SU-DHL-6 (cell line): ENCODE results near the gene STOML3.

ENCODE experiments used
- H2AFZ ChIP-seq: fragments of 200-600 bp; sonication (generic); 2 replicates; pipeline ENCODE4 v1.6.1; 2014; ENCODE audit warnings: low read depth, mild to moderate bottlenecking, moderate library complexity, mixed read lengths, antibody characterized with exemption, low read length; ENCODE audit not compliant: severe bottlenecking
- H3F3A ChIP-seq: fragments of 200-600 bp; shearing (Covaris generic); 2 replicates; pipeline ENCODE4 v1.6.0; 2016; ENCODE audit warnings: antibody characterized with exemption, mild to moderate bottlenecking; ENCODE audit not compliant: insufficient read depth
- H3K27ac ChIP-seq: fragments of 200-600 bp; sonication (generic); 2 replicates; pipeline ENCODE4 v1.5.1; 2016; ENCODE audit warnings: low read depth, mild to moderate bottlenecking, low read length, moderate library complexity, mixed read lengths
- H3K27me3 ChIP-seq: fragments of 200-600 bp; sonication (generic), shearing (Covaris generic); 2 replicates; pipeline ENCODE4 v1.6.0; 2014; ENCODE audit warnings: mild to moderate bottlenecking, low read length
- H3K36me3 ChIP-seq: fragments of 200-600 bp; sonication (generic); 2 replicates; pipeline ENCODE4 v1.6.1; 2014; ENCODE audit warnings: mild to moderate bottlenecking, low read length, mixed read lengths
- H3K4me2 ChIP-seq: fragments of 300-600, 200-600 bp; shearing (Covaris generic), sonication (generic); 2 replicates; pipeline ENCODE4 v1.6.0; 2014; ENCODE audit warnings: low read length, low read depth, mild to moderate bottlenecking; ENCODE audit not compliant: poor library complexity, severe bottlenecking
- H3K4me3 ChIP-seq: fragments of 200-600 bp; sonication (generic); 2 replicates; pipeline ENCODE4 v1.5.1; 2014; ENCODE audit warnings: antibody characterized with exemption, low read length, mild to moderate bottlenecking, mixed read lengths; ENCODE audit not compliant: insufficient read depth, poor library complexity, severe bottlenecking
- H3K79me2 ChIP-seq: fragments of 200-600 bp; sonication (generic); 2 replicates; pipeline ENCODE4 v1.6.1; 2014; ENCODE audit warnings: mild to moderate bottlenecking, low read length, moderate library complexity; ENCODE audit not compliant: insufficient read depth
- H3K9ac ChIP-seq: fragments of 200-600 bp; sonication (generic); 2 replicates; pipeline ENCODE4 v1.7.0; 2014; ENCODE audit warnings: mild to moderate bottlenecking, low read length
- H3K9me2 ChIP-seq: fragments of 200-600 bp; sonication (generic); replicated peaks from 2 replicates; pipeline ENCODE4 v1.6.1; 2014; ENCODE audit warnings: low read length; ENCODE audit not compliant: insufficient read depth
- H3K9me3 ChIP-seq: fragments of 200-600 bp; sonication (generic); 2 replicates; pipeline ENCODE4 v1.6.1; 2014; ENCODE audit warnings: low read length, mixed read lengths; ENCODE audit not compliant: insufficient read depth
- H4K20me1 ChIP-seq: fragments of 200-600 bp; sonication (generic); 2 replicates; pipeline ENCODE4 v1.6.1; 2014; ENCODE audit warnings: low read depth, mild to moderate bottlenecking, antibody characterized with exemption, low read length, moderate library complexity, mixed read lengths
- EZH2phosphoT487 ChIP-seq: fragments of 200-600 bp; sonication (generic), shearing (Covaris generic); conservative IDR thresholded peaks from 2 replicates; pipeline ENCODE4 v1.6.1; 2018; ENCODE audit warnings: mild to moderate bottlenecking, antibody characterized with exemption, low read length, moderate library complexity, mixed read lengths
- TF ChIP-seq, protein P1 (sequence below): fragments of 200-600 bp; sonication (generic); IDR thresholded peaks from one replicate; pipeline ENCODE4 v1.5.1; 2017; ENCODE audit warnings: antibody characterized with exemption, mild to moderate bottlenecking, low read length, moderate library complexity; ENCODE audit not compliant: insufficient read depth, poor library complexity, severe bottlenecking

The STOML3 gene

DNA sequence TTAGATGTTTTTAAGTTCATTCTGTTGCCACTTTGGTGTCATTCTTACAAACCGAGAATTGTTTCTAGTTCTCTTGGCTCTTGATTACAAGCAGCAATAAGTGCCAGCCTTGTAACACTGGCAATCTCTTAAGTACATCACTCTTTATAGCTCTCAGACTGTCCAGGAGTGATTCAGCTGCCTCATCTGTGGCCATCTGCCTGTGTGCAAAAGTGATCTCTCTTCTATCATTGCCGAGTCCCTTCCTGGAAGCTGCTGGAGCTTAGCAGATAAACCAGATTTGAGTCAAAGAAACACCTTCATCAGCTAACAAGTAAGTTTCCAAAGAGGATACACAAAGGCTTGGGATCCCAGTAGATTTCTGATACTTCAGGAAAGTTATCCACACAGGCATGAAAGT is 23.2 kb downstream of the STOML3 start:
- H3K27ac ChIP-seq = no peak overlapping the region
- H2AFZ ChIP-seq = no peak overlapping the region
- no peaks in the 10 kb centered on the region for H3K9me3 ChIP-seq
- H3K4me2 ChIP-seq = no peak overlapping the region
- H3K9me2 ChIP-seq = no peaks in the 10 kb centered on the region
- no peak overlapping the region for H3K4me3 ChIP-seq
- no peaks in the 10 kb centered on the region for H3F3A ChIP-seq
- no peaks in the 10 kb centered on the region for H4K20me1 ChIP-seq
- no peak for TF ChIP-seq EZH2phosphoT487
- TF ChIP-seq, protein P1, sequence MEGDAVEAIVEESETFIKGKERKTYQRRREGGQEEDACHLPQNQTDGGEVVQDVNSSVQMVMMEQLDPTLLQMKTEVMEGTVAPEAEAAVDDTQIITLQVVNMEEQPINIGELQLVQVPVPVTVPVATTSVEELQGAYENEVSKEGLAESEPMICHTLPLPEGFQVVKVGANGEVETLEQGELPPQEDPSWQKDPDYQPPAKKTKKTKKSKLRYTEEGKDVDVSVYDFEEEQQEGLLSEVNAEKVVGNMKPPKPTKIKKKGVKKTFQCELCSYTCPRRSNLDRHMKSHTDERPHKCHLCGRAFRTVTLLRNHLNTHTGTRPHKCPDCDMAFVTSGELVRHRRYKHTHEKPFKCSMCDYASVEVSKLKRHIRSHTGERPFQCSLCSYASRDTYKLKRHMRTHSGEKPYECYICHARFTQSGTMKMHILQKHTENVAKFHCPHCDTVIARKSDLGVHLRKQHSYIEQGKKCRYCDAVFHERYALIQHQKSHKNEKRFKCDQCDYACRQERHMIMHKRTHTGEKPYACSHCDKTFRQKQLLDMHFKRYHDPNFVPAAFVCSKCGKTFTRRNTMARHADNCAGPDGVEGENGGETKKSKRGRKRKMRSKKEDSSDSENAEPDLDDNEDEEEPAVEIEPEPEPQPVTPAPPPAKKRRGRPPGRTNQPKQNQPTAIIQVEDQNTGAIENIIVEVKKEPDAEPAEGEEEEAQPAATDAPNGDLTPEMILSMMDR = no peak
- H3K27me3 ChIP-seq = no peaks in the 10 kb centered on the region
- no peaks in the 10 kb centered on the region for H3K36me3 ChIP-seq
- H3K9ac ChIP-seq = no peak overlapping the region
- no peaks in the 10 kb centered on the region for H3K79me2 ChIP-seq

DNA sequence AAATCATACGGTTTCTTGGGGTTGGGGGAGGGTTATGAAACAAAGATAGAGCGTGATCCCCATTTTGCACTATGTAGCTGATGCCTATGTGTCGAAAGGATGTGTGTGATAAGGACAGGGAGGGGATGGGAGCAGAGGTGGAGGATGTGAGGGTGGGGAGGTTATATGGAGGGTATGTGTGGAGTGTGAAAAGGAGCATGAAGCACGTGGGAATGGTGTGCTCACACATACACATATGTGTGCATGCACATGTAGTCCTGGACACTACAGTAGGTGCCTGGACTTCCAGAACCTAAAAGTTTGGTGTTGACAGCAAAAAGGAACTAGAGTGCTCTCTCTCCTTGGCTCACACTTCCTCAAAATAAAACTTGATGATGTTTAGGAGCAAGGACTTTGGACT is 25.4 kb downstream of the STOML3 start:
- H3K27me3 ChIP-seq = no peaks in the 10 kb centered on the region
- no peak overlapping the region for H2AFZ ChIP-seq
- H3K79me2 ChIP-seq = no peaks in the 10 kb centered on the region
- H3K9me2 ChIP-seq = no peaks in the 10 kb centered on the region
- H3K4me3 ChIP-seq = no peak overlapping the region
- H3K4me2 ChIP-seq = no peak overlapping the region
- H4K20me1 ChIP-seq = no peaks in the 10 kb centered on the region
- no peaks in the 10 kb centered on the region for H3K36me3 ChIP-seq
- no peak overlapping the region for H3K9ac ChIP-seq
- no peak overlapping the region for H3K27ac ChIP-seq
- no peaks in the 10 kb centered on the region for H3F3A ChIP-seq
- H3K9me3 ChIP-seq = no peaks in the 10 kb centered on the region
- no peak for TF ChIP-seq EZH2phosphoT487
- TF ChIP-seq, protein P1 = no peak

DNA sequence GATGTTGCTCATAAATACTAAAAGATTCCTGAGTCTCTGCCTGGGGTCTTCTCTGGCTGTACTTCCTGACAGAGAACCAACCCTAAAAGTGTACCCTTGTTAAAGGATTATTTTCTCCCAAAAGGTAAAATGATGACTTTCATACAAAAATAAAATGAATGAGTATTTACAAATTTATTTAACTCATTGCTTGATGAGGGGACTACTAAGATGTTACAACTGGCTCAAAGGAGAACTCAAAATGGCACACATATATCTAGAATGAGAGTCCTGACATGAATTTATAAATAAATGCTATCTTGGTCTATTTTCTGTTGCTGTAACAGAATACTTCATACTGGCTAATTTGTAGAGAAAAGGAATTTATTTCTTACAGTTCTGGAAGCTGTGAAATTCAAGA is 30.5 kb downstream of the STOML3 start:
- H3K27me3 ChIP-seq = no peaks in the 10 kb centered on the region
- H3K9me3 ChIP-seq = no peaks in the 10 kb centered on the region
- H3K79me2 ChIP-seq = no peaks in the 10 kb centered on the region
- no peaks in the 10 kb centered on the region for H3K36me3 ChIP-seq
- no peak overlapping the region for H2AFZ ChIP-seq
- H4K20me1 ChIP-seq = no peaks in the 10 kb centered on the region
- no peak overlapping the region for H3K4me2 ChIP-seq
- TF ChIP-seq, protein P1 = no peak
- TF ChIP-seq EZH2phosphoT487 = no peak
- no peak overlapping the region for H3K9ac ChIP-seq
- no peak overlapping the region for H3K4me3 ChIP-seq
- no peak overlapping the region for H3K27ac ChIP-seq
- no peaks in the 10 kb centered on the region for H3F3A ChIP-seq
- H3K9me2 ChIP-seq = no peaks in the 10 kb centered on the region
